Left cardiac atrium (tissue), 4 donors: ENCODE data around the gene GSTM5. TPM values are rescaled to one million over a fixed set of nuclear protein-coding genes. Genes with fewer than 3 reads are reported as not detected.
A peak's percentile ranks its signal among the peaks of the same experiment; 100 is the strongest.
"Not testable (repeated sequence)": the region's sequence is repeated elsewhere in the genome, so short reads cannot be mapped to it uniquely, and the experiment has no call there.

Source experiments
- ATAC-seq, 2 donors: fragments of 200-7000 bp; cut with Tn5 transposase; one replicate each; pipeline ENCODE4 v1.9.1; 2020; ENCODE audit warnings: mild to moderate bottlenecking in 2 of 2, moderate library complexity in 2 of 2
- DNase-seq: peaks from one replicate; pipeline ENCODE4 v3.0.0-alpha.2; 2020
- intact Hi-C, 2 donors: fragments of 100-400 bp; cut with DNase I; formaldehyde crosslinking; loops; one replicate each; pipeline versions ENCODE4 v1.14.1 to v1.15.1; 2022 to 2023
- total RNA-seq, 2 donors: library from RNA; stranded (reverse); fragmentation: NEBNext Ultra II Directional; extraction: Animal tissue kit (Norgen Biotek cat#: 25700); gene quantifications; one replicate each; pipeline ENCODE4 v1.2.1, GENCODE V29; 2021
- donor health status: DM: no; HTN: yes; CAD: no.
- donor health status: DM: no; HTN: yes; CAD: no; lungs with severe emphysema.
- donor health status: DM: yes; HTN: yes; CAD: no.
- donor health status: Dilated cardiomyopathy.

The GSTM5 gene
- total RNA-seq, 2 donors from 2014 or later: 3.0 to 6.9 TPM

GRCh38 chr1:109756325-109756724, 44.3 kb downstream of the GSTM5 start:
- intact Hi-C loops, ATAC-seq, DNase-seq: not testable (repeated sequence)

GRCh38 chr1:109756848-109757521, 44.9 kb downstream of the GSTM5 start:
- DNase-seq (no peak), ATAC-seq (no peak)
- intact Hi-C loops: no loop called here

GRCh38 chr1:109757936-109758786, 46.1 kb downstream of the GSTM5 start:
- ATAC-seq: no peak
- DNase-seq: no peak
- intact Hi-C loops: no loop called here

- intact Hi-C loops: no loop called here
- DNase-seq: peak; percentile 6
- ATAC-seq: no peak
Measured at GRCh38 chr1:109759513-109760334, 47.7 kb downstream of the GSTM5 start.

- DNase-seq (peak; percentile 10), ATAC-seq (no peak)
- intact Hi-C loops: no loop called here
Measured at GRCh38 chr1:109760581-109761226, 48.7 kb downstream of the GSTM5 start.

- intact Hi-C loops: no loop called here
- peak; percentile 58 to 80 for ATAC-seq
- peak; percentile 26 for DNase-seq
Measured at GRCh38 chr1:109761227-109762038, 49.4 kb downstream of the GSTM5 start.

- intact Hi-C loops: no loop called here
- no peak for ATAC-seq
- peak; percentile 14 for DNase-seq
Measured at GRCh38 chr1:109762039-109762585, 50.1 kb downstream of the GSTM5 start.

- ATAC-seq (no peak), DNase-seq (peak; percentile 15)
- intact Hi-C loops: no loop called here
Measured at GRCh38 chr1:109762821-109763645, 51.0 kb downstream of the GSTM5 start.

- peak; percentile 15 for DNase-seq
- intact Hi-C loops: no loop called here
- ATAC-seq: no peak
Measured at GRCh38 chr1:109763646-109764415, 51.8 kb downstream of the GSTM5 start, which contains the start of gene EPS8L3. Gene EPS8L3 (minus strand): TSS chr1:109763923. CDS start chr1:109761749, 2,174 bp downstream.

- peak; percentile 13 for DNase-seq
- ATAC-seq: no peak
- intact Hi-C loops: loop anchor here in 1 of 2 donors (5.0 kb wide), 1 partner anchor 223 kb away; no protein-coding TSS in a partner anchor
Measured at GRCh38 chr1:109764561-109765482, 52.8 kb downstream of the GSTM5 start.

GRCh38 chr1:109765483-109765815, 53.4 kb downstream of the GSTM5 start:
- no peak for DNase-seq
- intact Hi-C loops: loop anchor here in 1 of 2 donors (5.0 kb wide), 1 partner anchor 223 kb away; no protein-coding TSS in a partner anchor
- no peak for ATAC-seq

- ATAC-seq (no peak), DNase-seq (peak; percentile 10)
- intact Hi-C loops: loop anchor here in 1 of 2 donors (5.0 kb wide), 1 partner anchor 224 kb away; no protein-coding TSS in a partner anchor
Measured at GRCh38 chr1:109765896-109766615, 54.0 kb downstream of the GSTM5 start.

- intact Hi-C loops: loop anchor here in 1 of 2 donors (5.0 kb wide), 1 partner anchor 225 kb away; no protein-coding TSS in a partner anchor
- not testable (repeated sequence) for ATAC-seq
- peak; percentile 13 for DNase-seq
Measured at GRCh38 chr1:109766991-109767636, 55.1 kb downstream of the GSTM5 start.
